ENCODE results near the gene TIMD4.

Gene TIMD4

DNA sequence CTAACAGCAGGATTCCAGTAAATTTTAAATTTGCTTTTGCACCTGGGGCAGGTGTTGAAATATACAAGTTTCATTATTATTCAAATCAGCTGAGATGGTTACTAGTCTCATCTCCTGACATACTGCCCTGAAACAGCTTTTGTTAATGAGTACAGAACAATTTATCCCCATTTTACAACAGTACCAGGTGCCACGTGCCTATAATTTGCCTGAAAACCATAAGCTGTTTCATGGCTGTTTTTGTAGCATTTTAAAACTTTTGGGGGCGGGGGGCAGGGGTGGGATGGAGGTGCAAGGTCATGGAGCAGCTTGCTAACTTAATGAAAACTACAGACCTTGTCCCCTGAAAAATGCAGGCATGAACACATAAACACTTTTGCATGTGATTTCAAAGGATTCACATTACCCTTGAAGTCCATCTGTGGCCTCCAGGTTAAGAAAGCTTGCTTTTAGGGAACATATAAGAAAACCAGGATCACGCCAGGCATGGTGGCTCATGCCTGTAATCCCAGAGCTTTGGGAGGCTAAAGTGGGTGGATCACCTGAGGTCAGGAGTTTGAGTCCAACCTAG lies 42.1 kb downstream of the TIMD4 start:
- DNase-seq (ENCODE audit: low spot score) = no peak

DNA sequence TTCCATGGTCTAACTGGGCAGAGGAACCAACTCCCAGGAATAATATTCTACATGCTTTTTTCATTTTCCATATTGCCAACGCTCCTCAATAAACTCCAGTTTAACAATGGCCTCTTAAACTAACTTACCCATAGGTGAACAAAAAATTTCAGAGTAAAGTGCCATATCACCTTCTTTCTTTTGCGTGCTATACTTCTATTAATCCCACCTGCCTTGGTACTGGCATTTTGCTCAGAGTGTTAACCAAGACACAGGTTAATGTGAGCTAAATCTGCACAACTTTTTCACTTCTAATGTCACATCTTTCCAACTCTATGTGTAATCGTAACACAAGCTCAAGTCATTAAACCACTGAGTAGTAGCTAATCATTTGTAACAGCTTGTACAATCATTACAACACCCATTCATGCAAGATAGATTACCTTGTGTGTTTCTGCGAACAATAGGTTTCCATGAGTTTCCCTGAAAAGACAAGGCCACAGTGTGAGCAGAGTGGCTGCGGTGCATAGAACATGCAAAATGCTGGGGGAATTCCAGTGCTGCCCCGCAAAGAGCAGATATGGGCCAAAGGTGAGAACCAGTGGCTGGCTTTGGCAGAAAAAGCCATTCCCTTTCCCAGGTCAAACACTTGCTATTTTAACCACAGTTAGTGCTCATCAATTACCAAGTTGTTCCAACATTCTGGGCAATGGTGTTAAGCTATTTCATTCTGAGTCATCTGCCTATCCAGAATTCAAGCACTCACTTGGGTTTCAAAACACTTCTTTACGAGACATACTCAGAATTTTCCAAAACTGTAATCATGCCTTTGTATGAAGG lies 42.8 kb downstream of the TIMD4 start:
- no peak for DNase-seq (ENCODE audit: low spot score)

DNA sequence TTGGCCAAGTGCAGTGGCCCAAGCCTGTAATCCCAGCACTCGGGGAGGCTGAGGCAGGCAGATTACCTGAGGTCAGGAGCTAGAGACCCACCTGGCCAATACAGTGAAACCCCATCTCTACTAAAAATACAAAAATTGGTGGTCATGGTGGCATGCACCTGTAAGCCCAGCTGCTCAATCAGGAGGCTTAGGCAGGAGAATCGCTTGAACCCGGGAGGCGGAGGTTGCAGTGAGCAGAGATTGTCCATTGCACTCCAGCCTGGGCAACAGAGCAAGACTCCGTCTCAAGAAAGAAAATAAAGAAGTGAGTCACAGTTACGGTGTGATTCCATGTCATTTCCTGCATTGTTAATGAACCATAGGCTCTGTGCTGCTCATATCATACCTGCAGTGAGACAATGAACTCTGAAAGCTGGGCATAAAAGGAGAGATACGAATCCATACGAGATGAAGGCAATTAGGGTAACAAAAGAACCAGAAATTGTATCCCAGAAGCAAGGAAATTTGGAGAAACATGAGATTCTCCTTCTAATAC lies 44.6 kb downstream of the TIMD4 start:
- DNase-seq (ENCODE audit: low spot score) = no peak

GRCh38 chr5:156914371-156914737 lies 48.7 kb downstream of the TIMD4 start:
- no peak for DNase-seq (ENCODE audit: low spot score)

GRCh38 chr5:156913719-156914370 lies 49.2 kb downstream of the TIMD4 start:
- no peak for DNase-seq (ENCODE audit: low spot score)

- DNase-seq (ENCODE audit: low spot score) = no peak
These were observed 49.7 kb downstream of the TIMD4 start for GRCh38 chr5:156913355-156913718.

DNA sequence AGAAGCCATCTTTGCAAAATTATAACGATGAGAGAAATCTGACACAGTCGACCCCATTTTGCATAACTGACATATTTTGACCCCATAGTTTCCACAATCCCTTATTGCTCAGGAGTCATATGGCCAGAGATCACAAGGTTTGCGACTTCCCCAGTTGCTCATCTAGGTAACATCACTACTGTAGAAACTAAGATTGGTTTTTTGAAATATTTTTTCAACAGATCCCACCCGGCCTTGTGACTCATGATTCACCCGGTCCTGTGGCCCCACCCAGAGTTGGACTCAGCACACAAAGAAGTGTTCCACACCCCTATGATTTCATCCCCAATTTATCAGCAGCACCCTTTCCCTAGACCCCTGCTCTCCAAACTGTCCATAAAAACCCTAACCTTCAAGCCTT lies 50.2 kb downstream of the TIMD4 start:
- DNase-seq (ENCODE audit: low spot score) = no peak

GRCh38 chr5:156909180-156909579 lies 53.8 kb downstream of the TIMD4 start:
- DNase-seq (ENCODE audit: low spot score) = no peak

GRCh38 chr5:156907667-156908066 lies 55.4 kb downstream of the TIMD4 start:
- no peak for DNase-seq (ENCODE audit: low spot score)

GRCh38 chr5:156906807-156907206 lies 56.2 kb downstream of the TIMD4 start:
- no peak for DNase-seq (ENCODE audit: low spot score)

DNA sequence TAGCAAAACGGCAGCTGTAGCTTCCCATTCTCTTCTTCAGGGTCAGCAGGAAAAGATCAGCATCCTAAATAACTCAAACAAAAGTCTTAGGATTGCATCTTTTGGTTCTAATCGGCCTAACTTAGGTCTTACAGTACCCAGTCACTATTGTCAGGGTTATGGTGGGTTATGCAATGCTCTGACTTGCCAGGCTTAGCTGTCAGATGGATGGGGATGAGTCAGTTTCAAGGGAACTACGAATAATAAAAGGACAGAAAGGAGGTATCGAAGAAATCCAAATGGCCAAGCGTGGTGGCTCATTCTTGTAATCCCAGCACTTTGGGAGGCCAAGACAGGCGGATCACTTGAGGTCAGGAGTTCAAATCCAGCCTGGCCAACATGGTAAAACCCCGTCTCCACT lies 66.5 kb downstream of the TIMD4 start:
- DNase-seq (ENCODE audit: low spot score) = no peak

GRCh38 chr5:156893517-156893916 lies 69.5 kb downstream of the TIMD4 start:
- DNase-seq (ENCODE audit: low spot score) = no peak

GRCh38 chr5:156892864-156893263 lies 70.2 kb downstream of the TIMD4 start:
- no peak for DNase-seq (ENCODE audit: low spot score)

- no peak for DNase-seq (ENCODE audit: low spot score)
These were observed 70.8 kb downstream of the TIMD4 start for GRCh38 chr5:156892223-156892622.

GRCh38 chr5:156888520-156888919 lies 74.5 kb downstream of the TIMD4 start:
- DNase-seq (ENCODE audit: low spot score) = no peak

DNA sequence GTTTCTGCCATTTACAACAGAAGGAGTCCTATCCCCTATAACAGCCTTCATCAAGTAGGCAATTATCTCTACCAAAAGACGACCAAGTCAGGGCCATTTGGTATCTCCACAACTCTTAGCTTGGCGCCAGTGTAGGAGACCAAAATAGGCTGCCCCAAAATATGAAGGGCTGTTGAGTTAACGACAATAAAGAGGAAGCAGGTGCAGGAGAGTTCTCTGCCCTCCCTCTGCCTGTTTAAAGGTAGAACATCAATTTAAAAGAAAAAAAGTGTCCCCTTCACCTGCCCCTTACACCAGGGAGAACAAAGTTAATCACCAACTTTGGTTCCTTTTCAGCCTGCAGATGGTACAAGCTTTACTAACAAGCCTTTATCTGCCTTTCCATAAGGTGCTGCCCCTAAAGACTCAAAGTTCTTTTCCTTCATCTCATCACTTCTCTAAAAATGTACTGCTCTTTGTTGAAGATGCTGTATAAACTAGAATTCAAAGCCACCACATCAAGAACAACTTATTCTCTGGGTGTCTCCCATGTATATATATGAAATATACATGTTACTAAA lies 79.6 kb downstream of the TIMD4 start:
- no peak for DNase-seq (ENCODE audit: low spot score)

DNA sequence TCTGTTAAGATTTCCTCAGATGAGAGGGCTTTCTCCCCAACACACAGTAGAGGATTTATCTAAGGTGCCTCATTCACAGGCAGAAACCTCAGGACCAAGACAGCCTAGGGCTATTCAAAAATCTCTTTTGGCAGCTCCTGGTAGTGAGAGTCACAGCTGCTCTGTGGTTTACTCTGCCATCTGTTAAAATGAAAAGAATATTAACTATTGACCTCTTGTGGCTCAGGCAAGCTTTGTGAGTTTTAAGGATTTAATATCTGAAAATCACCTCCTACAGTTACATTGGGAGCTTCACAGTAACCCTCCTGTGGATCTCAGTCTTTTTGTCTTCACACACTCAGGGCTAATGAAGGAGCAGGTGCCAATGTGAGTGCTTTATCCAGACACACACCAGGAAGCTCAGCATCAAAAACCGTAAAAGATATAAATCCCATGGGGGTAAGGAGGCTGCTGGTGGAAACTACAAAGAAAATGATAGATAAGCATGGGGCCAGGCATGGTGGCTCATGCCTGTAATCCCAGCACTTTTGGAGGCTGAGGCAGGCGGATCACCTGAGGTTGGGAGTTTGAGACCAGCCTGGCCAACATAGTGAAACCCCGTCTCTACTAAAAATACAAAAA lies 83.3 kb downstream of the TIMD4 start:
- DNase-seq (ENCODE audit: low spot score) = no peak

DNA sequence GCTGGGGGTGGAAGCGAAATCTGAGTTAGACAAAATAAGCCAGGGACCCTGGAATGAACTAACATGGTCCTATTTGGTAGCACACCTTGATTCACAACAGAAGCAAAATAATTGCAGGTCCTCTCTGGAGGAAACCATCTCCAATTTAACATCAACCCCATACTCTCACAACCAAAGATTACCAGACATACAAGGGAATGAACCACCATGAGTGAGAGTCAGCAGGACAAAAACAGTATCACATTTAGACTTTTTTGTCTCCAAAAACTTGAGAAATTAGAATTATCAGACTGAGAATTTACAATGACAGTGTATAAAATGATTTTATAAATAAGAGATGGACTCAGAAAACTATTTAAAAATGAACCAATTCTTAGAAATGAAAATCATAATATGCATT lies 91.8 kb downstream of the TIMD4 start:
- DNase-seq (ENCODE audit: low spot score) = no peak

DNA sequence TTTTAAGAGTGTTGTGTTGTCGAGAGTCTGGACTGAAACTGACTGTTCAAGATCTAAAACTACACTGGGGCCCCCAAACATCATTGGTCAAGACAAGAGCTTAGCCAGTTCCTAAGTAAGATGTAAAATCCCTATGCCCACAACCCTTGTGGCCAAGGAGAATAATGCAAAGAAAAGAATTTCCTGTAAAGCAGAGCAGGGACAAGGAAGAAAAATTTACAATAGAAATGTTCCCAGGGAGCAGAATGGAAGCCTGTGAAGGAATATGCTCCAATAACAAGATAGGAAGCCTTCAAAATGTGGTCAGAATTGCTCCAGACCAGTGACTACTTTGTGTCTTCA lies 92.6 kb downstream of the TIMD4 start:
- no peak for DNase-seq (ENCODE audit: low spot score)

Data from AG08396 (cell line).